Measurements from ENCODE around the gene THADA. TPM values are rescaled to one million over a fixed set of nuclear protein-coding genes. Genes with fewer than 3 reads are reported as not detected.
"Not testable (repeated sequence)": the region's sequence is repeated elsewhere in the genome, so short reads cannot be mapped to it uniquely, and the experiment has no call there.

THADA gene
- total RNA-seq, 1 experiment from 2014 or later: 28.7 TPM

DNA sequence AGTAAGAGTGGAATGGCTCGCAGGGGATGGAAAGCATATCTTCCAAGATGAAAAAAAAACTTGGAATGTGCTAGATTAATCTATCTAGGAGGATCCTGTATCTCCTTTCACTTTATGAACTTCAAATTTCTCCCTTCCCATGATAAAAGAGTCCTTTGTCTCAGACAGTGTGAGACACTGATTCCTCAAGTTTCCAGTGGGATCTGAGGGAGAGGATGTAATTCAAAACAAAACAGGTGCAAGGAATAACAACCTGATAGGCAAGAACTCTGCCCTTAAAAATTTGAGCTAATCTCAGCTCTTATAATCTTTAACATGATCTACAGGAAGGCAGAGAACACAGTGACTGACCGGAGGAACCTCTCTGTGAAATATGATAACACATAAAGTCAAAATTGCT is 207.5 kb downstream of the THADA start:
- no peak for DNase-seq (ENCODE audit: low spot score)

GRCh38 chr2:43387092-43388062 is 208.5 kb downstream of the THADA start:
- DNase-seq (ENCODE audit: low spot score): no peak

GRCh38 chr2:43386679-43387078 is 209.2 kb downstream of the THADA start:
- not testable (repeated sequence) for DNase-seq (ENCODE audit: low spot score)

- DNase-seq (ENCODE audit: low spot score): no peak
Measured at GRCh38 chr2:43384143-43384542, 211.7 kb downstream of the THADA start.

- no peak for DNase-seq (ENCODE audit: low spot score)
Measured at GRCh38 chr2:43383533-43383932, 212.3 kb downstream of the THADA start.

DNA sequence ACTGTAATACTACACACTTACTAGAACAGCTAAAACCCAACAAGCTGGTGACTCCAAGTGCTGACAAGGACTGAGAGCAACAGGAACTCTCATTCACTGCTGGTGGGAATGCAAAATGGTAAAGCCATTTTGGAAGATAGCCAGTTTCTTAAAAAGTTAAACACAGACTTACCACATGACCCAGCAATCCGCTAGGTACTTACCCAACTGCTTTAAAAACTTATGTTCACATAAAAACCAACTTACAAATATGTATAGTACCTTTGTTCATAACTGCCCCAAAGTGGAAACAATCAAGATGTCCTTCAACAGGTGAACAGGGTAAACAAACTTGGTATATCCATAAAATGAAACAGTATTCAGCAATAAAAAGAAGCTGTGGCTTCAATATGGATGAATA is 216.3 kb downstream of the THADA start:
- no peak for DNase-seq (ENCODE audit: low spot score)

- no peak for DNase-seq (ENCODE audit: low spot score)
Measured at GRCh38 chr2:43377327-43377726, 218.5 kb downstream of the THADA start.

DNA sequence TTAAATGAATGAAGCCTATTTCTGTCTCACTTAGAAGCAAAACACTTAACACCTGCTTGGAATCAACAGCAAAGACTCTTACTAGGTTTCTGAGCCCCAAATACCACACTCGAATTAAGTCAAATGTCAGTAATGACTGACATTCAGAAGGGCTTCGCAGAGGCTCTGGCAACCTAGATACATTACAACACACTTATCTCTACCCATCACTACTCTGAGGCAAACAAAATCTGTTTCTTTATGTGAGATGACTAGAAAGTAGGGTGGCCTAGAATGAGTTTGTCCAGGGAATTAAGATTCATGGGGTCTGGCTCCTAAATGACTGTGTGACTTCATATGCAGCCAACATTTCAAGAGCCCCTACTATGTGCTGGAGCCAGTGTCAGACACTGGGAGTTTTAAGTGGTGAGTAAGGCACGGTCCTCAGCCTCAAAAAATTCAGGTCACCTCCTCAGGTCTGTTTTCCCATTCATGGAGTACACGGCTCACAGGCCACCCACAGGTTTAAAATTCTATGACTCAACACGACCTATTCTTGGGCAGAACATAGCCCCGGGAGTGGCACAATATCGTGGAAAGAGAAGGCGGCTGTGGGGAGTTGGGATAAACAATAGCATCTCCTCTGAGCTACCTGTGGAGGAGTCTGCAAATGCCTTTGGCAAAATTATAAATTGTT is 219.2 kb downstream of the THADA start:
- no peak for DNase-seq (ENCODE audit: low spot score)

DNA sequence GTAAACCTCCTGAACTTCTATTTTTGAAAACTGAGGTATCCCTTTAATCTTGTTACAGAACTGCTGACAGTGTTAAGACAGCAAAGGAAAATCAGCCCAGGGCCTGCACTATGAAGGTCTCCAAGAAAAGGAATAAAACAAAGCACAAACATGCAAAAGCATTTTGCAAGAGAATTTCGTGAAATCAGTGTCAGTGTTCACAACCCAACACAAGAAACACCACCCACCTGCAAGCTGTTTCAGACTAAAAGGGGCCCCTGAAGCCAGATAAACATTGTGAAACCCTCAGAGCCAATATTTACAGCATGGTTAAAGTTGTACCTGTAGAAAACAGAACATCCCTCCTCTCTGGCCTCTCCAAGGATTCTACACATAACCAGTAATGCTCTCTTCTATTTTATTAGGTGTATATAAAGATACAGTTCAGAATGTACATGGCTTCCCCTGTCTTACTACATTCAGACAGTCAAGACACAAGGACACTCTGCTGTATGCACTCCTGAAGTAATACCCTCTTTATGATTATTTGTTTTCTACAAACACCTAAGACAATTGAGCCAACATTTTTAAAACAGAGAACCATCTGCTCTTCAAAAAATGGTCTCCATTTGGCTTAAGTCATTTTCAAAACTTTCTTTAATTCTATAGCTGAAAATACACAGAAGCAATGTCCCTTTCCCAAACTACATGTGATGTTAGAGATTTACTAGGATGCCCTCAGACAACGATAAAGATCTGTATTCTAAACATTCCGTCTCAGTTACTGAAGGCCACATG is 219.9 kb downstream of the THADA start:
- no peak for DNase-seq (ENCODE audit: low spot score)

DNA sequence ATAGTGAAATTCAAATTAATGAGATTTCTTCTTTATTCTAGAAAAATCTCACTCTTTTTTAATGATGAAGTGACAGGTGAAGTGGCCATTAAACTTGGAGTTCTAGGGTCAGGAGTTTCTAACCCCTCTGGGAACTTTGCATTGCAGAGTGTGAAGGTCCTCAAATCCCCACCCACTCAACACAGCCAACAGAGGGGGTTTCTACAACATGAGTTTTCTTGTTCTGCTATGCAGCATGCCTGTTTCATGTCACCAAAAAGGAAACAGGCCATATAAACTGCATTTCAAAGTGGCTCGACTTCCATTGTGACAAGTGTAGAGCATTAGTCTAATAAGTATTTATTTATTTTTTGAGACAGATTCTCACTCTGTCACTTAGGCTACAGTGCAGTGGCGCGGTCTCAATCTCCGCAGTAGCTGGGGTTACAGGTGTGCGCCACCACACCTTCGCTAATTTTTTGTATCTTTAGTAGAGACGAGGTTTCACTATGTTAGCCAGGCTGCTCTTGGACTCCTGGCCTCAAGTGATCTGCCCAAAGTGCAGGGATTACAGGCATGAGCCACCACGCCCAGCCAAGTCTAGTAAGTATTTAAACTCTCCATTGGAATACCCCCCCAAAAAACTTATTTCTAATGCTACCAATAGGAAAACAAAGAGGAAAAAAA is 223.3 kb downstream of the THADA start:
- DNase-seq (ENCODE audit: low spot score): no peak

- peak; percentile 9 for DNase-seq (ENCODE audit: low spot score)
Measured at GRCh38 chr2:43370705-43371104, 225.1 kb downstream of the THADA start.

- DNase-seq (ENCODE audit: low spot score): peak; percentile 22
Measured at GRCh38 chr2:43370146-43370545, 225.7 kb downstream of the THADA start.

GRCh38 chr2:43368483-43369385 is 227.1 kb downstream of the THADA start:
- no peak for DNase-seq (ENCODE audit: low spot score)

- no peak for DNase-seq (ENCODE audit: low spot score)
Measured at GRCh38 chr2:43367012-43367782, 228.6 kb downstream of the THADA start.

GRCh38 chr2:43363120-43363519 is 232.7 kb downstream of the THADA start:
- DNase-seq (ENCODE audit: low spot score): no peak

DNA sequence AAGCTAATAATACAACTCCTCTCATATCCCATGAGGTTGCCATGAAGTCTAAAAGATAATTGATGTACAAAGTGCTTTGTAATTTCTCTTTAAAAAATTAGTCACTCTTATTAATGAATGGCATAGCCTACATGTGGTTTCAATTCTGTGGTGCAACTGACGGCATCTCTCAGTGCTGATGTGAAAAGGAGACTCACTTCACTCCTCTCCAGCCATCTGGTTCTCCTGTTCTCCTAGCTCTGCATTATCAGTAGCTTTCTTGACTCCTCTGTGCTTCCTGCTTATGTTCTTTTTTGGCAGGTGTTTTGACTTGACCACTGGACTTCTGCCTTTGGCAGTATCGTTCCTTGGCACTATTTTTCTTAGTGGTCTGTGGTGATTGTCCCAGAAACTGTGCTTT is 234.6 kb downstream of the THADA start:
- no peak for DNase-seq (ENCODE audit: low spot score)

DNA sequence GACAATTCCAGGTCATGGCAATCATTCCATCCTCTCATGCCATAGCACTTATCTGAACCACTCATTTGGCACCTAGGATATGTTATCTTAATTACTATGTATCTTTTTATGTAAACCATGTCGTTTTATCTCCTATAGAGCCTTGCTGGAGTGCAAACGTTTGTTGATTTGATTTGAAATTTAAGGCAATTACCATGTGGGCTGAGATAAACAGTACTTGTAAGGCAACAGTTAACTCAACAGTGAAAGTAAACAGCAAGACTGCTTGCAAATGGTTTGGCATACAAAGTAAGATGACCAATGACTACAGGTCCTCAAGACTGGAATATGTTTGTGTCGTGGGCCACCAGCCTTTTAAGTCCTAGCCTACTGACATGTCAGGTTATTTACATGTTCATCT is 235.7 kb downstream of the THADA start:
- no peak for DNase-seq (ENCODE audit: low spot score)

GRCh38 chr2:43358410-43359201 is 237.2 kb downstream of the THADA start:
- DNase-seq (ENCODE audit: low spot score): no peak

DNA sequence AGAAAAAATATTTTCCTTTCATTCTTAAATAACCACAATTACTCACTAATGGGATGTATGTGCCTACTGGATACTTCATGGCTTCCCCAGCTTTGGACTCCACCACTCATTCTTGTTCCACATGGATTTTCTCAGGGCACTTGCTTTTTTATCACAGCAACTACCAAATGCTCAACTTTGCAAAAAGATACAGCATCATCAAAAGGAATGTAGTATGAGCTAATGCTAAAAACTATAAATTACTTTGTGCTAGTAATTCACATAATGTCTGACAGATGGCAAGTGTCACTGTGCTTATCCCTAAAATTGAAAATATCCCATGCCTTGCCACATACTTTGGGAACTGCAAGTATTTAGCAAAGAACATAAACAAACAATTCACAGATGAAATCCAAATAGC is 239.1 kb downstream of the THADA start:
- DNase-seq (ENCODE audit: low spot score): no peak
